IPS-20b (cell line): ENCODE results near the gene GTF2F1.

Experiments
- H3K27ac ChIP-seq: one replicate; pipeline ENCODE4 v1.5.1; 2013; ENCODE audit warnings: low read length
- H3K27me3 ChIP-seq: 2 replicates; pipeline ENCODE4 v1.6.1; 2013; ENCODE audit warnings: mild to moderate bottlenecking, low read length, inconsistent platforms; ENCODE audit not compliant: insufficient read depth
- H3K36me3 ChIP-seq: 2 replicates; pipeline ENCODE4 v1.6.1; 2013; ENCODE audit warnings: low read depth, mild to moderate bottlenecking, inconsistent platforms, low read length, moderate library complexity; ENCODE audit not compliant: insufficient read depth
- H3K4me1 ChIP-seq: 2 replicates; pipeline ENCODE4 v1.6.1; 2013; ENCODE audit warnings: mild to moderate bottlenecking, control low read depth, inconsistent platforms, low read length, moderate library complexity; ENCODE audit not compliant: insufficient read depth
- H3K4me3 ChIP-seq: 2 replicates; pipeline ENCODE4 v1.5.1; 2013; ENCODE audit warnings: mild to moderate bottlenecking, low read length, inconsistent platforms
- H3K9ac ChIP-seq: 2 replicates; pipeline ENCODE4 v1.6.1; 2013; ENCODE audit warnings: low read depth, mild to moderate bottlenecking, inconsistent platforms, low read length, moderate library complexity
- H3K9me3 ChIP-seq: 2 replicates; pipeline ENCODE4 v1.6.1; 2013; ENCODE audit warnings: mild to moderate bottlenecking, low read depth, low read length, inconsistent platforms; ENCODE audit not compliant: insufficient read depth

Gene GTF2F1

DNA sequence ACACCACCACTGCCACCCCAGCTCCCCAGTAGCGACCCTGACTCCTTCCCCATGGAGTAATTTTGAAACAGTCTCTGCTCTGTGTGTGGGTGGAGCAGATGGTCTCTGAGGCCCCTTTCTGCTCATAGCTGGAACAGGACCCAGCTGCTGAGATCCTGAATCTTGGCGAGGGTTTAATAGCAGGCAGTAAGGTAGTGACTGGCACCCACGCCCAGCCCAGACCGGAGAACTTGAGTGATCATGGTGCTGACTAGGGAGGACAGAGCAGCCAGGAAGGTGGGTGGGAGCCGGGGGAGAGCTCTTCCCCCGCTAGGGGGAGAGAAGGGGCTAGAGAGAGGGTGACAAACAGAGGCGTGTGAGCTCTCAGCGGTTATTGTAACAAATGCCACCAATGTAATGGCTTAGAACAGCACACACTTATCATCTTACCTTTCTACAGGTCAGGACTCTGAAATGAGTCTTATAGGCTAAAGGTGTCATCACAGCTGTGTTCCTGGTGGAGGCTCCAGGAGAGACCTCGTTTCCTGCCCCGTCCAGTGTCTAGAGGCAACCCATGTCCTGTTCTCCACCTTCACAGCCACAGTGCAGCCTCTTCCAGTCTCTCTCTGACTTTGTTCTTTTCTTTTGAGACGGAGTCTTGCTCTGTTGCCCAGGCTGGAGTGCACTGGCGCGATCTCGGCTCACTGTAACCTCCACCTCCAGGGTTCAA lies 52.3 kb downstream of the GTF2F1 start:
- no peaks in the 10 kb centered on the region for H3K4me1 ChIP-seq
- H3K36me3 ChIP-seq = no peaks in the 10 kb centered on the region
- no peak overlapping the region for H3K4me3 ChIP-seq
- no peak overlapping the region for H3K9ac ChIP-seq
- no peak overlapping the region for H3K27ac ChIP-seq
- H3K9me3 ChIP-seq = no peaks in the 10 kb centered on the region
- no peaks in the 10 kb centered on the region for H3K27me3 ChIP-seq

GRCh38 chr19:6334490-6335285 lies 58.3 kb downstream of the GTF2F1 start:
- no peaks in the 10 kb centered on the region for H3K9me3 ChIP-seq
- no peaks in the 10 kb centered on the region for H3K4me1 ChIP-seq
- H3K36me3 ChIP-seq = no peaks in the 10 kb centered on the region
- H3K4me3 ChIP-seq = no peak overlapping the region
- H3K27ac ChIP-seq = no peak overlapping the region
- no peaks in the 10 kb centered on the region for H3K27me3 ChIP-seq
- H3K9ac ChIP-seq = no peak overlapping the region

DNA sequence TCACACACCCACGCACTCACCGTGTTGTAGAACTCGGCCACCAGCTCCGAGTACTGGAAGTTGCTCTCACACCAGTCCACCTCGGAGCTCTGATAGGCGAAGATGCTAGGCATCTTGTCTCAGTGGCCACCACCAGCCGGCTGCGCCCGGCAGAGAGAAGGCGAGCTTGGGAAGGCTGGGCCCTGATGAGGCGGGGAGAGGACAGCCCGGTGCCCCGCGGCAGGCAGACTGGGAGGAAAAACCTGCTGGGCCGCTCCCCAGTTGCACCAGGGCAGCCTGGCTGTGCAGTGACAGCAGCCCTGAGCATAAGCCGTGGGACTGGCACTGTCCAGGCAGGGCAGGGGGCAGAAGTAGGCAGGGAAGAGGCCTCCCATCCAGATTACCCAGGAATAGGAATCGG lies 59.5 kb downstream of the GTF2F1 start, which contains the start of gene ACER1:
Gene ACER1, minus strand, starts transcription at position 174 of the 400 bp plus-strand sequence. Its CDS starts 61 bp downstream, at position 113.
- no peaks in the 10 kb centered on the region for H3K27me3 ChIP-seq
- H3K9ac ChIP-seq = no peak within 1 kb of the TSS
- no peak within 1 kb of the TSS for H3K4me3 ChIP-seq
- H3K4me1 ChIP-seq = no peaks in the 10 kb centered on the region
- no peak within 1 kb of the TSS for H3K27ac ChIP-seq
- no peaks in the 10 kb centered on the region for H3K9me3 ChIP-seq
- H3K36me3 ChIP-seq = no peaks in the 10 kb centered on the region
